Fibroblast of mammary gland (primary cell): ENCODE measurements around the gene TMEM9.

ENCODE experiments used
- DNase-seq: peaks from one replicate; pipeline ENCODE4 v3.0.0-alpha.2; 2010; ENCODE audit warnings: low read depth
- H3K4me3 ChIP-seq: 2 replicates; pipeline ENCODE4 v1.5.1; 2011; ENCODE audit warnings: low read depth, mild to moderate bottlenecking, low read length, moderate library complexity; ENCODE audit not compliant: control insufficient read depth
- CTCF ChIP-seq: conservative IDR thresholded peaks from 2 replicates; pipeline ENCODE4 v1.5.1; 2011; ENCODE audit warnings: low read depth, low read length, inconsistent platforms; ENCODE audit not compliant: control insufficient read depth, insufficient read depth

The TMEM9 gene

GRCh38 chr1:201157949-201158348 is 3.7 kb upstream of the TMEM9 start:
- no peak for TF ChIP-seq CTCF
- DNase-seq, result no peak
- H3K4me3 ChIP-seq, result no peak overlapping the region

- no peak overlapping the region for H3K4me3 ChIP-seq
- DNase-seq, result no peak
- TF ChIP-seq CTCF, result no peak
These were observed 2.5 kb upstream of the TMEM9 start for GRCh38 chr1:201156819-201157218.

- H3K4me3 ChIP-seq, result no peak overlapping the region
- no peak for DNase-seq
- no peak for TF ChIP-seq CTCF
These were observed 2.1 kb upstream of the TMEM9 start for GRCh38 chr1:201156346-201156745.

- H3K4me3 ChIP-seq, result no peak overlapping the region
- TF ChIP-seq CTCF, result no peak
- no peak for DNase-seq
These were observed 1.1 kb upstream of the TMEM9 start for GRCh38 chr1:201155354-201155753.

- H3K4me3 ChIP-seq, result peak overlapping the region; percentile 79
- TF ChIP-seq CTCF, result no peak
- peak; percentile 21 for DNase-seq
These were observed 543 bp downstream of the TMEM9 start for GRCh38 chr1:201153474-201154388.

GRCh38 chr1:201149400-201149799 is 4.9 kb downstream of the TMEM9 start:
- no peak overlapping the region for H3K4me3 ChIP-seq
- peak; percentile 42 for TF ChIP-seq CTCF
- DNase-seq, result peak; percentile 55
